Panc1 (cell line): ENCODE results near the gene SELL. TPM values are rescaled to one million over a fixed set of nuclear protein-coding genes. Genes with fewer than 3 reads are reported as not detected.

Experiments used
- ATAC-seq: fragments of 200-7000 bp; cut with Tn5 transposase; 2 replicates; pipeline ENCODE4 v1.9.1; 2020; ENCODE audit warnings: mild to moderate bottlenecking, moderate library complexity
- BruUV-seq: library from RNA; stranded (reverse); fragments of 400-500 nt; replicated peaks from 2 replicates; lab custom pipeline; 2021; lab: Mats Ljungman, UMichigan
- CTCF ChIA-PET: fragments of 300-600 bp; sonication (Branson Sonifier 250); formaldehyde crosslinking; loops from one replicate; lab custom pipeline; 2022; ENCODE audit warnings: antibody characterized with exemption; lab: Charles Lee
- POLR2A ChIA-PET: fragments of 300-600 bp; sonication (Branson Sonifier 250); formaldehyde crosslinking; loops from one replicate; lab custom pipeline; 2022; ENCODE audit warnings: antibody characterized with exemption; lab: Charles Lee
- DNase-seq: peaks from one replicate; pipeline ENCODE4 v3.0.0-alpha.2; 2010; ENCODE audit warnings: low read depth, low spot score
- H3K27ac ChIP-seq: 2 replicates; pipeline ENCODE4 v1.5.1; 2011; ENCODE audit warnings: mild to moderate bottlenecking, low read length, inconsistent platforms
- H3K27me3 ChIP-seq: fragments of 200-500 bp; sonication (Bioruptor generic); 2 replicates; pipeline ENCODE4 v1.6.0; 2014; ENCODE audit warnings: low read length, inconsistent platforms; ENCODE audit not compliant: control insufficient read depth, insufficient read depth
- H3K36me3 ChIP-seq: fragments of 200-500 bp; sonication (Bioruptor generic); 2 replicates; pipeline ENCODE4 v1.5.1; 2014; ENCODE audit warnings: inconsistent platforms, mild to moderate bottlenecking, low read length, moderate library complexity; ENCODE audit not compliant: control insufficient read depth, insufficient read depth
- H3K4me1 ChIP-seq: 2 replicates; pipeline ENCODE4 v1.5.1; 2011; ENCODE audit warnings: inconsistent platforms, mild to moderate bottlenecking, low read length, moderate library complexity; ENCODE audit not compliant: control insufficient read depth, insufficient read depth
- H3K4me3 ChIP-seq, 2 experiments: 2 replicates each; pipeline ENCODE4 v1.5.1; 2011 to 2012; ENCODE audit warnings: low read depth in 2 of 2, low read length in 2 of 2, mild to moderate bottlenecking in 2 of 2, inconsistent platforms in 1 of 2, moderate library complexity in 1 of 2
- H3K9me3 ChIP-seq: fragments of 200-500 bp; sonication (Bioruptor generic); 2 replicates; pipeline ENCODE4 v1.5.1; 2014; ENCODE audit warnings: low read depth, mild to moderate bottlenecking, inconsistent platforms, low read length, moderate library complexity; ENCODE audit not compliant: control insufficient read depth, insufficient read depth
- in situ Hi-C: cut with HindIII; loops from 2 replicates; pipeline ENCODE4 v1.10.0; 2016; ENCODE audit warnings: low sequenced_read_pairs, low pct_unique_long_range_greater_than_20kb
- intact Hi-C: fragments of 100-400 bp; cut with micrococcal nuclease; formaldehyde crosslinking; loops from one replicate; pipeline ENCODE4 v1.10.0; 2022; ENCODE audit not compliant: unreplicated experiment
- total RNA-seq: library from RNA; stranded (reverse); gene quantifications from one replicate; pipeline ENCODE4 v1.2.1, GENCODE V29; 2021; ENCODE audit not compliant: unreplicated experiment
- TF ChIP-seq, protein P1 (sequence below), 2 experiments: IDR thresholded peaks; 2 replicates each; pipeline ENCODE4 v1.6.1; 2011 to 2012; ENCODE audit warnings: low read depth in 2 of 2, control low read depth in 1 of 2, low read length in 1 of 2, mild to moderate bottlenecking in 1 of 2, moderate library complexity in 1 of 2; ENCODE audit not compliant: insufficient read depth in 1 of 2
- TF ChIP-seq, protein P2 (sequence below): fragments of 450-650 bp; IDR thresholded peaks from 2 replicates; pipeline ENCODE4 v1.5.1; 2017; ENCODE audit warnings: mild to moderate bottlenecking

The SELL gene
- total RNA-seq, 1 experiment from 2014 or later: 0.31 TPM

DNA sequence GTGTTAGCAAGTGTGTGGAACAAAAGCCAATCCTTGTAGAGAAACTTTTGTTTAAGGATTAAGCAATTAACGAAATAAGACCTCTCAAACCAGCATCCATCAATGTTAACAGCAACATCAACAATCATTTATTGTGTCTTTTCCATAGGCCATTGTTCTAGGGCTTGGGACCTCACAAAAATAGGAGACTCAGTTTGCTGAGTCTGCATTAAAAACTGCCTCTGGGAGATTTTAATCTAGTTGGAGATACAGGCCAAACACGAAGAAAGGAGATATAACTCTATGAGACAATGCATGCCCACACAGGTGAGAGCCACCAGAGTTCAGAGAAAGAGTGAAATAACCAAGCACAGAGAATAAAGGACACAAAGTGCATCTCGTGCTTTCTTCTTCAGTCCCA, 67.1 kb downstream of the SELL start:
- DNase-seq (no peak), ATAC-seq (no peak)
- no peaks in the 10 kb centered on the region for H3K36me3 ChIP-seq
- no TSS peak for BruUV-seq
- CTCF ChIA-PET: no interaction called here
- H3K27ac ChIP-seq: no peak overlapping the region
- intact Hi-C loops (no loop called here), in situ Hi-C loops (no loop called here)
- no peaks in the 10 kb centered on the region for H3K9me3 ChIP-seq
- TF ChIP-seq, protein P1, sequence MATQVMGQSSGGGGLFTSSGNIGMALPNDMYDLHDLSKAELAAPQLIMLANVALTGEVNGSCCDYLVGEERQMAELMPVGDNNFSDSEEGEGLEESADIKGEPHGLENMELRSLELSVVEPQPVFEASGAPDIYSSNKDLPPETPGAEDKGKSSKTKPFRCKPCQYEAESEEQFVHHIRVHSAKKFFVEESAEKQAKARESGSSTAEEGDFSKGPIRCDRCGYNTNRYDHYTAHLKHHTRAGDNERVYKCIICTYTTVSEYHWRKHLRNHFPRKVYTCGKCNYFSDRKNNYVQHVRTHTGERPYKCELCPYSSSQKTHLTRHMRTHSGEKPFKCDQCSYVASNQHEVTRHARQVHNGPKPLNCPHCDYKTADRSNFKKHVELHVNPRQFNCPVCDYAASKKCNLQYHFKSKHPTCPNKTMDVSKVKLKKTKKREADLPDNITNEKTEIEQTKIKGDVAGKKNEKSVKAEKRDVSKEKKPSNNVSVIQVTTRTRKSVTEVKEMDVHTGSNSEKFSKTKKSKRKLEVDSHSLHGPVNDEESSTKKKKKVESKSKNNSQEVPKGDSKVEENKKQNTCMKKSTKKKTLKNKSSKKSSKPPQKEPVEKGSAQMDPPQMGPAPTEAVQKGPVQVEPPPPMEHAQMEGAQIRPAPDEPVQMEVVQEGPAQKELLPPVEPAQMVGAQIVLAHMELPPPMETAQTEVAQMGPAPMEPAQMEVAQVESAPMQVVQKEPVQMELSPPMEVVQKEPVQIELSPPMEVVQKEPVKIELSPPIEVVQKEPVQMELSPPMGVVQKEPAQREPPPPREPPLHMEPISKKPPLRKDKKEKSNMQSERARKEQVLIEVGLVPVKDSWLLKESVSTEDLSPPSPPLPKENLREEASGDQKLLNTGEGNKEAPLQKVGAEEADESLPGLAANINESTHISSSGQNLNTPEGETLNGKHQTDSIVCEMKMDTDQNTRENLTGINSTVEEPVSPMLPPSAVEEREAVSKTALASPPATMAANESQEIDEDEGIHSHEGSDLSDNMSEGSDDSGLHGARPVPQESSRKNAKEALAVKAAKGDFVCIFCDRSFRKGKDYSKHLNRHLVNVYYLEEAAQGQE (IDR thresholded peaks at IDR 0.05; ENCODE audit: insufficient read depth in 1 of 2, low read depth in 2 of 2, low read length in 1 of 2): no peak
- TF ChIP-seq, protein P2, sequence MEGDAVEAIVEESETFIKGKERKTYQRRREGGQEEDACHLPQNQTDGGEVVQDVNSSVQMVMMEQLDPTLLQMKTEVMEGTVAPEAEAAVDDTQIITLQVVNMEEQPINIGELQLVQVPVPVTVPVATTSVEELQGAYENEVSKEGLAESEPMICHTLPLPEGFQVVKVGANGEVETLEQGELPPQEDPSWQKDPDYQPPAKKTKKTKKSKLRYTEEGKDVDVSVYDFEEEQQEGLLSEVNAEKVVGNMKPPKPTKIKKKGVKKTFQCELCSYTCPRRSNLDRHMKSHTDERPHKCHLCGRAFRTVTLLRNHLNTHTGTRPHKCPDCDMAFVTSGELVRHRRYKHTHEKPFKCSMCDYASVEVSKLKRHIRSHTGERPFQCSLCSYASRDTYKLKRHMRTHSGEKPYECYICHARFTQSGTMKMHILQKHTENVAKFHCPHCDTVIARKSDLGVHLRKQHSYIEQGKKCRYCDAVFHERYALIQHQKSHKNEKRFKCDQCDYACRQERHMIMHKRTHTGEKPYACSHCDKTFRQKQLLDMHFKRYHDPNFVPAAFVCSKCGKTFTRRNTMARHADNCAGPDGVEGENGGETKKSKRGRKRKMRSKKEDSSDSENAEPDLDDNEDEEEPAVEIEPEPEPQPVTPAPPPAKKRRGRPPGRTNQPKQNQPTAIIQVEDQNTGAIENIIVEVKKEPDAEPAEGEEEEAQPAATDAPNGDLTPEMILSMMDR: no peak
- H3K27me3 ChIP-seq: no peaks in the 10 kb centered on the region
- no peaks in the 10 kb centered on the region for H3K4me1 ChIP-seq
- no peak overlapping the region for H3K4me3 ChIP-seq
- POLR2A ChIA-PET: no interaction called here

Other genes with a start within 250 kb of the SELL start
- gene SLC19A2, start 225.7 kb downstream of the SELL start, total RNA-seq: 10.8 TPM
- 0.08 TPM for gene F5, start 125.1 kb downstream of the SELL start, total RNA-seq
- not detected for gene SELP, start 81.5 kb downstream of the SELL start, total RNA-seq
- not detected for gene SELE, start 22.5 kb upstream of the SELL start, total RNA-seq
- gene METTL18, start 83.3 kb upstream of the SELL start, total RNA-seq: 4.1 TPM
- gene SCYL3, start 182.3 kb upstream of the SELL start, total RNA-seq: 7.8 TPM